Measurements from ENCODE around the gene IFT81. TPM values are rescaled to one million over a fixed set of nuclear protein-coding genes. Genes with fewer than 3 reads are reported as not detected.
"Not testable (repeated sequence)": the region's sequence is repeated elsewhere in the genome, so short reads cannot be mapped to it uniquely, and the experiment has no call there.

Gene IFT81
- total RNA-seq, 2 donors from 2014 or later, result 1.0 to 3.9 TPM

DNA sequence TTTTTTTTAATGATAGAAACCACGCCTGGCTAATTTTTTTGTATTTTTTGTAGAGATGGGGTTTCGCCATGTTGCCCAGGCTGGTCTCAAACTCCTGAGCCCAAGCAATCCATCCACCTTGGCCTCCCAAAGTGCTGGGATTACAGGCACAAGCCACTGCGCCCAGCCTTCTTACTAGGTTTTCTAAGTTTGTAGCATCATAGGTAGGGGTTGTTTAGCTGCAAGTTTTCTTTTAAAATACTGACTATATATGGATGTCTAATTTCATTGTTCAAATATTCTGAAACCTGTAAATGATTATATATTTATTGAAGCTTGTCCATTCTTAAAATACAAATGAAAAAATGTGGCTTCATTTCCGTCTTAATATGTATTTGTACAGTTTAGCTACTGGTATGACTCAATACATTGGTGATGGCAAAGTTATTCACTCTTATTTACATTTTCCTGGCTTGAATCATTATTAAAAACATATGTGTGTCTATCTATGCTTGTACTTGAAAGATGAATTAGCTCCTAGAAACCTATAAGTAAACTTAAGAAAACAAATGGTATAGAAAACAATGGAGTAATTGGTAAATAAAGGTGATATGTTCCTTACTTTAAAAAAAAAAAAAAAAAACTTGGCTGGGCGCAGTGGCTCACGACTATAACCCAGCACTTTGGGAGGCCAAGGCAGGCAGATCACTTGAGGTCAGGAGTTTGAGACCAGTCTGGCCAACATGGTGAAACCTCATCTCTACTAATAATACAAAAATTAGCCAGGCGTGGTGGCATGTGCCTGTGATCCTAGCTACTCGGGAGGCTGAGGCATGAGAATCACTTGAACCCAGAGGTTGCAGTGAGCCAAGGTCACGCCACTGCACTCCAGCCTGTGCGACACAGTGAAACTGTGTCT is 87.7 kb downstream of the IFT81 start:
- H3K9me3 Mint-ChIP-seq; H3K27ac Mint-ChIP-seq; DNase-seq (ENCODE audit: low spot score in 2 of 2); ATAC-seq: not testable (repeated sequence)
- H3K36me3 Mint-ChIP-seq, result peaks cover 8 to 12% of the 10 kb centered on the region in 2 donors

DNA sequence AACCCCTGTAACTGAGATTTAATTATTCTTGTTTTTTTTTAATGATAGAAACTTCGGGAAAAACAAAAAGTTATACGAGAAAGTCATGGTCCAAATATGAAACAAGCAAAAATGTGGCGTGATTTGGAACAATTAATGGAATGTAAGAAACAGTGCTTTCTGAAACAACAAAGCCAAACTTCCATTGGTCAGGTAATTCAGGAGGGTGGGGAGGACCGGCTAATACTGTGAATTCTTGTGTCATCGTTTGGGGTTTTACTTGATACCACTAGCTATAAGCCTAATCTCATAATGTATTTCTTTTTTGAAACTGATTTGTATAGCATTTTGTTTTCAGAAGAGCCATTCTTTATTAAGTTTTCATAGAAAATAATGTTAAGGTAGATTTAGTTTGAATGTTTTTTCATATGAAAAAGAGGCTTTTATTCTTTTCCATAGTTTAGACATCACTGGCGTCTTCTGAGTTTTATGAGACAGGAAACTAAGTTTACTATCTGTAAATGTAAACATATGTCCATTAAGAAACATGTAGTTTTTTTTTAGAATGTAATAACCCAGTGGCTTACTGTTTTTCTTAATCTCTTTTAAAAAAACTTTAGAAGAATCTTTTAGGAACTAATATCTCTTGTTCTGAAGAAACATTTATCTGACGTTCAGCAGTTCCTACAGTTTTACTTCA is 94.0 kb downstream of the IFT81 start:
- no peak for ATAC-seq
- Mint-ChIP-seq H3K36me3 (peaks cover 4 to 6% of the 10 kb centered on the region in 2 donors), H3K27ac (no peak overlapping the region), H3K9me3 (no peaks in the 10 kb centered on the region)
- DNase-seq (ENCODE audit: low spot score in 2 of 2), result no peak

DNA sequence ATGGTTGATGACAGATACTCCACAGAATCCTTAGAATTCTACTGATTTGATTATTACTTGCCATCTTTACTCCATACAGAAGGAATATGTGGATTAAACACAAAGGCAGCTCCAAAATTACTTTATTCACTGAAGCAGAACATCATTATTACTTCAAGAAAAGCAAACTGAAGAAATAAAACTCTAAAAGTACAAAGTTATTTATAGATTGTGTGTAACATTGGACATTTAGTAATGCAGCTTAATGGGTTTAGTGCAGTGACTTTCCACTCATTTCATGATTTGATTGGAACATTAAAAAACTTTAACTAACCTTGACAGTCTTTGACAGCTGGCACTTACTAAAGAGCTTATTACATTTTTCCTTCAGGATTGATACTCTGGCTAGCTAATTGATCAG is 97.9 kb downstream of the IFT81 start:
- no peak for DNase-seq (ENCODE audit: low spot score in 2 of 2)
- no peak for ATAC-seq
- H3K36me3 Mint-ChIP-seq, result no peaks in the 10 kb centered on the region
- H3K27ac Mint-ChIP-seq, result no peak overlapping the region
- H3K9me3 Mint-ChIP-seq, result no peaks in the 10 kb centered on the region

DNA sequence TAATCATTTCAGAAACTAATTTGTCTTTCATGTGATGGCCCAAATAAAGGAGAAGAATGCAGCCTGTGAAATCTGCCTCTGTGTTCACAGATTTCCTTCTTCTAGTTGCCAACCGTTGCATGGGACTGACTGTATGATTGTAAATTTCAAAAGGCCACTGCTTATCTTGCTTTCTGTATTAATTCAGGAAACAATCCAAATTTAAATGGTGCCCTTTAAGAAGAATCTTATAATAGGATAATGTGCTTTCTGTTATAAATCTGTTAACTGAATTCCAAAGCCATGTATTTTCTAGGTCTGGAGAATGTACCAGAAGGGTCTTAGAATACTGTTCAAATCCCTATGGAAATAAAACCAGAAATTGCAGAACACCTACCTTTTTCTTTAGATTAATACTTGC is 98.3 kb downstream of the IFT81 start:
- no peaks in the 10 kb centered on the region for H3K9me3 Mint-ChIP-seq
- no peak for DNase-seq (ENCODE audit: low spot score in 2 of 2)
- H3K27ac Mint-ChIP-seq, result no peak overlapping the region
- ATAC-seq, result no peak
- H3K36me3 Mint-ChIP-seq, result no peaks in the 10 kb centered on the region

DNA sequence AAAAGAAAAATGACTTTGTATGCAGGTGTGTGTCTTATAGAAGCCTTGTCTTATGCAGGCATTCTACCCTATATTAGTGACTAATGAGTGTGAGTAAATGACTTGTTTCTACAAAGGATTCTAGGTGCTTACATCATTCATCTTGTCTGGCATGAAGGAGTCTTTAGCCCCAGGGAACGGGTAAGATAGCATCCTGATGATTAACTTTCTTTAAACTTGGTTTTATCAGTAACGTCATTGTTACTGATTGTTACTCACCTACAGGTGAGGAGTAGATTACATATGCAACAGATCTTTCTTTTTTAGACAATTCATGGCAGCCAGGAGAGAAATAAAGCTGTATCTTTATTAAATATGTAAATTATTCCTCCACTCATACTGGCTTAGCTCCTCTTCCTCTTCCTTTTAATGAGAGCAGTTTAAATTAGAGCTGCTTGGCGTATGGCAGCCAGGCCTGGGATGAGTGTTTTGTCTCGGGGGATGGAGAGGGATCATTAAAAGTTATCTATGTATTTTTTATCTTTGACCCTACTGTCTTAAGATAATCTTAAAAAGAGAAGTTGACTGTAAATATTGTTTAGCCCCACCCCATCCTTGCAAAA is 99.7 kb downstream of the IFT81 start:
- no peak for DNase-seq (ENCODE audit: low spot score in 2 of 2)
- ATAC-seq, result no peak
- no peaks in the 10 kb centered on the region for H3K9me3 Mint-ChIP-seq
- no peaks in the 10 kb centered on the region for H3K36me3 Mint-ChIP-seq
- no peak overlapping the region for H3K27ac Mint-ChIP-seq

DNA sequence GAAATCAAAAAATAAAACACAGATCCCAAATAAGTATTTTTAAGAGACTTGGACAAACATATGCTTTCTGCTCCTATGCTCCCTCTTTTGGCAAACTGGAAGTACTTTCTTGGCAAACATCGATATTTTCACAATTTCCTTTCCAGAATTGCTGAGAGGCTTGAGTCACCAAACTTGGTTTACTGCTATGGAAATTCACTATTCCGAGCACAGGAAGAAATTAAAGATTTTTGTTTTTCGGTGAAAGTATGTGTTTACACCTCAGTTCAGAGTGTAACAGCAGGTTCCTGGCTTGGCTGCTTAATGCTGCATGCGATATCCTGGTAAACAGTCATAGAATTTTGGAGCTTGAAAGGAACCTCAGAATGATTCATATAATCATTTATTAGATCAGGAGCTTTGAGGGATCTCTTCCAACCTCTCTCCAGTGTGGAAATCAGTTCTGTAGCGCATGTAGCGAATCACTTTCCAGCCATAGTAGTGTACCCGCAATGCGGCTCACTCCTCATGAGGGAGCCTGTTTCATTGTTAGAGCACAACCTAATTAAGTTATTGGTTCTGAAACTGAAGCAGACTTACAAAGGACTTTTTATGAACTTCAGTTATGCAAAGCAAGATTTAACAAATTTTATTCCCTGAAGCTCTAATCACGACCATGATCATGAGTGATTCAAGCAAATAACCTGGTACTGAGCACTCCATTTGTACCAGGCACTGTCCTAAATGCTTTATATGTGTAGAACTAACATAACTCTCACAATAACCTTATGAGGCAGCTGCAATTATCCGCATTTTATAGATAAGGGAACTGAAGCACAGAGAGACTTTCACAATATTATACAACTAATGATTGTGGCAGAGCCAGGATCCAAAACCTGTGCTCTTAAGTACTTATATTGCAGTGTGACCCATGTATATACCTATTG is 100.5 kb downstream of the IFT81 start:
- Mint-ChIP-seq H3K9me3 (no peaks in the 10 kb centered on the region), H3K36me3 (no peaks in the 10 kb centered on the region), H3K27ac (no peak overlapping the region)
- ATAC-seq (no peak), DNase-seq (ENCODE audit: low spot score in 2 of 2) (no peak)

DNA sequence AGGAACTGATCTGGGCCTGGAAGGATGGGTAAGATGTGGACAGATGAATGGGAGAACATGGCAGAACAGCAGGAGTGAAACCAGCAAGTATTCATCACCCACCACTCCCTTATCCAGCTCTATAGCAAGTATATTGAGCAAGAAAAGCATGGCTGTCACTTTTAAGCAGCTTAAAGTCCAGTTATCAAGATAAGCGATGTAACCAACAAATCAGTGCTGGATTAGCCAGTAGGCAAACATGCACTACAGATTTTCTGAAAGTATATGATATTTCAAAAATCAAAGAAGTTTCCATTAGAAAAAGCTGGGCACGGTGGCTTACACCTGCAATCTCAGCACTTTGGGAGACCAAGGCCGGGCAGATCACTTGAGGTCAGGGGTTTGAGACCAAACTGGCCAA is 103.0 kb downstream of the IFT81 start:
- Mint-ChIP-seq H3K36me3 (no peaks in the 10 kb centered on the region), H3K27ac (no peak overlapping the region)

DNA sequence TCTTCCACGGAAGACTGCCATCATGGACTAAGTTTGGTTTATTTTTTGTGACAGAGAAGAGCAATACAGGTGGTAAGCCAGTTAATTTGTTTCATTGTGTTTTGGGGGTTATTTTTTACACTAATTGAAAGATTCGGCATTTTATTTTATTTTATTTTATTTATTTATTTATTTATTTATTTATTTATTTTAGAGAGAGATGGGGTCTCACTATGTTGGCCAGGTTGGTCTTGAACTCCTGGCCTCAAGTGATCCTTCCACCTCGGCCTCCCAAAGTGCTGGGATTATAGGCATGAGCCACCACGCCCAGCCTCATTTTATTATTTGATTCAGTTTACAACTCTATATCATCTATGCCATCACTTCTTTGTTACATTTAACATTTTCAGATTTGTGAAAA is 104.2 kb downstream of the IFT81 start:
- not testable (repeated sequence) for H3K9me3 Mint-ChIP-seq; DNase-seq (ENCODE audit: low spot score in 2 of 2); H3K27ac Mint-ChIP-seq; H3K36me3 Mint-ChIP-seq; ATAC-seq

More for the DNA sequence above, 103.0 kb downstream of the IFT81 start:
- H3K9me3 Mint-ChIP-seq, result no peaks in the 10 kb centered on the region
- DNase-seq (ENCODE audit: low spot score in 2 of 2), result no peak
- ATAC-seq, result no peak

DNA sequence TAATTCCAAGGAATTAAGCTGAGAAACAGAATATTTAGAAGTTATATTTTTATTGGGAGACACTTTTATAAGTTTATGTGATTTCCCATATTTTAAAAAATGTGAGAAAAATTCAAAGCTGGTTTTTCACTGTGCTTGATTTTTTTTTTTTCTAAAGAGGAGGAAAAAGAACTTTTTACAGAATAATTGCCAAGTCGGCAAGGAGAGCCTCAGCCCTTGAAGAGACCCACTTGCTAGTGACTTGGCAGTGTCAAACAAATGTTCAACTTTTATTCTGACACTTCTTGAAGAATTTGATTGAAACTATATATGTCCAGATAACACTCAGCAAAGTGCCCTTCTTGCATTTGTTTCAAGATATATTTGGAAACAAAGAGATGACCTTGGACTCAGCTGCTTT is 104.6 kb downstream of the IFT81 start:
- H3K27ac Mint-ChIP-seq, result no peak overlapping the region
- no peaks in the 10 kb centered on the region for H3K9me3 Mint-ChIP-seq
- no peak for ATAC-seq

DNA sequence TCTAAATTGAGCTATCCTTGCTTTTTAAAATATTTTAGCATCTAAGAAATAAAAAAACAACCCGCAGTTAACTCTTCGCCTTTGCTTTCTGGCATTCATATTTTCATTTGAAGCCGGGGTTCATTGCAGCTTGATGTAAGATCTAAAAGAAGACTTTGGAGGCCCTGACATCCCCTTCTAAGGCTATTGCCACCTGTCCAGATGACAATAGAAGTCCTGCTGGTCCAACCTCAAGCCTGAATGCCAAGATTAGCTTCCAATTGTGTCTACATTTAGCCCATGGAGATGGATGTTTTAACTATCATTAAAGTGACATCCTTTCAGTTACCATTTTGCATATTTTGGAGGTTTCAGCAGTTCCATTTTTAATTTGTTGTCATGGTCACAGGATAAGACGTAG is 105.3 kb downstream of the IFT81 start:
- Mint-ChIP-seq H3K36me3 (no peaks in the 10 kb centered on the region), H3K9me3 (no peaks in the 10 kb centered on the region), H3K27ac (no peak overlapping the region)
- DNase-seq (ENCODE audit: low spot score in 2 of 2) (no peak), ATAC-seq (no peak)

More for the DNA sequence above, 104.6 kb downstream of the IFT81 start:
- no peaks in the 10 kb centered on the region for H3K36me3 Mint-ChIP-seq
- DNase-seq (ENCODE audit: low spot score in 2 of 2), result no peak

DNA sequence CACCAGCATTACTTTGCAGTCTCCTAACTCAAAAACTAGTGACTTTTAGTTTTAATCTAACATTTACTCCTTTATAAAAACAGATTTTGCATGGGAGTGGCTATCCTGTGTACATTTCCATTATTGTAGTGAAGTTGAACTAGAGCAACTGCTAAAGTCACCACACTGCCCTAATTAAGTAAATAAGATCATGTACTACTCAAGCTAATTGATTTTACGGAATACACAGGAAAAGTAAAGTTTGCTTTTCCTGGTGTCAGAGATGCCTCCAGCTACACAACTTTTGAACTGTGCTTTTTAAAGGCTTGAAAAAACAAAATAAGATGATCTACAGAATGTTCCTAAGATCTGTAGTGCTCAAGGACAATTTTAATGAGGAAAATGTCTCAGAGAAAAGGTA is 106.5 kb downstream of the IFT81 start:
- Mint-ChIP-seq H3K9me3 (no peaks in the 10 kb centered on the region), H3K36me3 (no peaks in the 10 kb centered on the region), H3K27ac (no peak overlapping the region)
- ATAC-seq (no peak), DNase-seq (ENCODE audit: low spot score in 2 of 2) (no peak)

DNA sequence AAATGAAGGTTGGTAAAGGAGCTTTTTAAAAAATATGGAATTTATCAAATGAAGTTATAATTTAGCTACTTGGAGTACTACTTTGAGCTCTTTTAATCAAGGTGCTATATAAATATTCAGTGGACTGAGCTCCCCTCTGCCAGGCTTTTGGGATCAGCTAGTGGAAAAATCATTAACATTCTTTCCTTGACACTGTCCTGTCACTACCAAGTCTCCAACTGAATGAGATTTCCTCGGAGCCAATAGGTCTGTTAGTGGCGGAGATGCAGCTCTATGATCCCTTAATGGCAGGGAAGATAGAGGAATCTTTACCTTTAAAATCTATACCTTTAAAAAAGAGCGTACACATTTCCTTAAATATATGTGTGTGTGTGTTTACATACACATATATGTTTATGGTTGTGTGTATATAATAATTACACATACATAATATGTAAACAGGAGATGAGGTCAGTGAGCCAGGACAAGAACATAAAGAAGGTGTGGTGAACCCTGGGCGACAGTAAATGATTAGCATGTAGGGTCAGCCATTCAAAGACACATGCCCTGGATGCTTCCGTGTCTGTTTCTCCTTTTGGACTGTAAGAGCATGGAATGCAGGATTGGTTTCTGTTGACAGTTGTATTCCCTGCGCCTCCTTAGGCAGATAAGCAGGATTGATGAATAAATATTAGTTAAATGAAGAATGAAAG is 109.2 kb downstream of the IFT81 start:
- ATAC-seq, result no peak
- H3K36me3 Mint-ChIP-seq, result no peaks in the 10 kb centered on the region

DNA sequence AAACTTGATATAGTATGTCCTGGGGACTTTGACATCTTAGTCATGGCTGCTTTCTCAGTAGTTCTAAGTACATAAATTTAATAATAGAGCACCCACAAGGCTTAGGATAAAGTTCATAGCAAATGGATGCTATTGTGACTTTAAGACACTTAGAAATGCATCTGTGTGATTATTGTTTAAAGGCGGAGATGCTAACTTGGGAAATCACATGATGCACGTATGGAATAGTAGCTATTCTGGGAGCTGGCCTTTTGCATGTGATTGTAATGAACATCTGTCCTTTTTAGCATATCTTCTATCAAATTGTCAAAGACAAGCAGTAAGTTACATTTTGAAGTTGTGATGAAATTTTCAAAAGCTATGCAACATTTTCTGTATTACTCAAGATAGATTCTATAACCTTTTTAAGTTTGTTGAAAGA is 110.2 kb downstream of the IFT81 start:
- Mint-ChIP-seq H3K27ac (no peak overlapping the region), H3K36me3 (no peaks in the 10 kb centered on the region), H3K9me3 (no peaks in the 10 kb centered on the region)
- ATAC-seq, result no peak
- no peak for DNase-seq (ENCODE audit: low spot score in 2 of 2)

More for the DNA sequence above, 109.2 kb downstream of the IFT81 start:
- DNase-seq (ENCODE audit: low spot score in 2 of 2), result no peak
- no peaks in the 10 kb centered on the region for H3K9me3 Mint-ChIP-seq
- no peak overlapping the region for H3K27ac Mint-ChIP-seq

DNA sequence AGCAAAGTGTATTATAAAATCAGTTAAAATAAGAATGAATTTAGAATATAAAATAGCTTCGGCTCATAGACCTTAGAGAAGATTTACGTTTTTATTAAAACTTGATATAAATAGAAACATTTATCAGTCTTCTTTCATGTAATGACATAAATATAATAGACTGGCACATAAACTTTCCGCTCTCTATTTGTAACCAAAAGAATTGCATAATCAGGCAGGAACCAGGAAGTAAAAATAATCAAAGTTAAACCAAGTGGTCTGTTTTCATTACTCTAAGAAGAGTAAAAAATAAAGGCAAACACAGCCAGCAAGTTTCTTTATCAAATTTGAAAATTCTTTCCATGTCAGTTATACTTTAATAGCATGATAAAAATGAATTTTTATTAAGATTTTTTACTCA is 110.6 kb downstream of the IFT81 start:
- ATAC-seq, result no peak
- Mint-ChIP-seq H3K9me3 (no peaks in the 10 kb centered on the region), H3K27ac (no peak overlapping the region), H3K36me3 (no peaks in the 10 kb centered on the region)
- DNase-seq (ENCODE audit: low spot score in 2 of 2), result no peak

DNA sequence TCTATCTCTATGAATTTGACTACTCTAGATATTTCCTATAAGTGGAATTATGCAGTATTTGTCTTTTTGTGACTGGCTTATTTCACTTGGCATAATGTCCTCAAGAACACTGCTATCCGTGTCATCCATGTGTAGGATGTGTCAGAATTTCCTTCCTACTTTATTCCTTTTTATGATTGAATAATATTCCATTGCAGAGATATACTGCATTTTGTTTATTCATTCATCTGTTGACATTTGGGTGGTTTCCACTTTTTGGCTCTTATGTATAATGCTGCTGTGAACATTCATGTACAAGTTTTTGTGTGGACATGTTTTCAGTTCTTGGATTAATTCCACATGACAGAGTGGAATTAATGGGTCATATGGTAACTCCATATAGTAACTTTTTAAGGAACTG is 111.2 kb downstream of the IFT81 start:
- no peak for ATAC-seq

DNA sequence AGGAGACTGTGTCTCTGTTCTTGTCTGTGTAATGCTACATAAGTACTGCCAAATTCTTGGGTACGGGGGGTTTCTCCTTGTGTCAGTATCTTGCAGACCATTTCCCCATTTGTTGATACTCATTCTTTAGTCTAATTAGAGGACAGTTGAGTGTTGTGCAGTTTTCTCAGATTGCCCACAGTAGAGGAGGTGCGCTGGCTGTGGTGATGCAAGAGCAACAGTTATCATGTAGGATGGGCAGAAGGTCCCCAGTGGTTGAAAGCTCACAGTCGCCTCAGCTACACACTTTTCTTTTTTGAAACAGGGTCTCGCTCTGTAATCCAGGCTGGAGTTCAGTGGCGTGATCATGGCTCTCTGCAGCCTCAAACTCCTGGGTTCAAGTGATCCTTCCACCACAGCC is 119.1 kb downstream of the IFT81 start:
- H3K27ac Mint-ChIP-seq, result no peak overlapping the region
- no peak for ATAC-seq
- no peaks in the 10 kb centered on the region for H3K9me3 Mint-ChIP-seq

More for the DNA sequence above, 111.2 kb downstream of the IFT81 start:
- no peak for DNase-seq (ENCODE audit: low spot score in 2 of 2)
- no peaks in the 10 kb centered on the region for H3K36me3 Mint-ChIP-seq
- no peaks in the 10 kb centered on the region for H3K9me3 Mint-ChIP-seq
- no peak overlapping the region for H3K27ac Mint-ChIP-seq

More for the DNA sequence above, 119.1 kb downstream of the IFT81 start:
- no peak for DNase-seq (ENCODE audit: low spot score in 2 of 2)
- no peaks in the 10 kb centered on the region for H3K36me3 Mint-ChIP-seq
